Measurements from ENCODE around the gene RGS3.

Gene RGS3

DNA sequence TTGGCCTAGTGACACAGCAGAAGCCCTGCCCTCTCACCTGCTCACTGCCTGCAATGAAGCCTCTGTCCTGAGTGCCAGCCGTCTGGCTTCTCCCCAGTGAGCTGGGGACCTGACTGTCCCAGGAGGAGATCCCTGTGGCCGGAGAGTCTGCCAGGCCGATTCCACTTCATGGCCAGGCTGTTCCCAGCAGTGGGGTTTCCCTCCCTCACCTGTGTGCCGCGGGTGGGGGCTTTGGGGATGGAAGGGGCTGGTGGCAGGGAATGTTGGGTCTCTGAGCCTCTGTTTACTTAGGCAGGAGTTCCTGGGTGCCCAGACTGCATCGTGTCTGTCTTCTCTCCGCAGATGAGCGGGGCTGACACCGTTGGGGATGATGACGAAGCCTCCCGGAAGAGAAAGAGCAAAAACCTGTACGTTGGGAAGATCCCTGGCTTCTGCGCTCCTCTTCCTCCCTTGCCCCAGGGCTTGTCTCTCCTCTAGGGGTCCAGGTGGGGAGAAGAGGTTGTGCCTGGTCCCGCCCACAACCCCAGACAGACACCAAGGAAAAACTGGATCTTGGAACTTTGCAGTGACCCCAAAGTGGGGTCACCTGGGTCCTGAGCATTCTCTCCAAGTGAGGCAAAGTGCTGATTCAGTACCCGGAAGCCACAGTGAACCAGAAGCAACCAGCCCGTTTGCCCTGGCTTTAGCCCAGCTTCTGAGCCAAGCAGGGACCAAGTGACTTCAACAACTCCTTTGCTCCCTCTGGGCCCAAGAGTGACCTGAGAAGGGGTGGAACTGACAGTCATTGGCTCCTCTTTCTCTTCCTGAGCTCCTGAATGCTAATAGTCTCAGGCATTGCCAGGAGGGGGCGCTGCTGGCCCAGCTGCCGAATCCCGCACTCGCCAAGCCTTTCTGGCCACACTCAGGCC, 127.7 kb downstream of the RGS3 start:
- DNase-seq: peak; percentile 15

DNA sequence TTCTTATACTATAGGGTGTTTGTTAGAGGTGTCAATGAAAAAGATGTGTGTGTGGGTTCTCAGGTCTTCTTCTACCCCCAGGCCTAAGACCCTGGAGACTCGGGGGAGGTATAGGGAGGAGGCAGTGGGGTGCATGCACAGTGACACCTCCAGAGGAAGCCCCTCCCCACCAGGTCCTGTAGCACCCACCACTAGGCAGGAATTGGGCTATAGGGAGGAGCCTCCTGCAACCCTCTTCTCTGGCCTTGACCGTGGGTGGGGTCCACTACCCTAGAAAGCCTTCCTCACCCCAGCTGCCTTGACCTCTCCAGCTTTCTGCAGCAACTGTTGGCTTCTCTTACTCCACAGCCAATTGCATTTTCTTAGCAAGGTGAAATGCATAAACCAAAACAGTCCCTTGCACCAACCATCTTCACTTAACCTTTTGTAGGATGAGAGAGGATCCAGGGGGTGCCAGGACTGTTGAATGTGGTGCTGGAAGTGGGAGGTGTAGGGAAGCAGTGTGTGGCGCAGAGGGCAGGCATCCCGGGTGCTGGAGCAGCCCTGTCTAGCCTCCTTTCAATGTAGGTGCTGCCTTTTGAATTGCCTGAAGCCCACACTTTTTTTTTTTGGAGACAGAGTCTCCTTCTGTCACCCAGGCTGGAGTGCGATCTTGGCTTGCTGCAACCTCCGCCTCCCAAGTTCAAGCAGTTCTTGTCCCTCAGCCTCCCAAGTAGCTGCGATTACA, 128.5 kb downstream of the RGS3 start:
- DNase-seq: no peak

DNA sequence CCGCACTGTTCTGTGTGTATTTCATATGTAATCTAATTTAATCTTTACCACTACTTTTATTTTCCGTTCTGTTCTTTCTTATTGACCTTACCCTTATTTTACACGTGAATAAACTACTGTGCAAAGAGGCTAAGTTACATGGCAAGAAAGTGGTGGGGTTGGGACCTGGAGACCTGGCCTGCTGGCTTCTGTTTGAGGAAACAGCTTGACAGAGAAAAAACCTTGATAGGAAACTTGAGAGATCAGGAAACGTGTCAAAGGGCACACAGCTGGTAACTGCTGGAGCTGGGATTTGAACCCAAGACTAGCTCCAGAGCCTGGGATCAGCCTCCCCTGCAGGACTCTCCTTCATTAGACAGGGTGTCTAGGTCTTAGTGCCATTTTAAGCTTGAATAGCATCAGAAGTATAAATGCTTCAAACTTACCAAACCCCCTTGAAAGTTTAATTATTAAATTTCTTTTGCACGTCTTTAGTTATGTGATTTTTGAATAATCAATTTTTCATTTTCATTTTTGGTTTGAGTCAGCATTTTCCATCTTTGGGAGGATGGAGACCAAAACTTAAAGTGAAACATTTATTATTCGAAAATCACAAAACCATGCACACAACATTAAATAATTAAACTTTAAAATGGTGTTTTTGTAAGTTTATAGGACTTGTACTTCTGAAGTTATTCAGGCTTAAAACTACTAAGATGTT, 129.5 kb downstream of the RGS3 start:
- DNase-seq: no peak

DNA sequence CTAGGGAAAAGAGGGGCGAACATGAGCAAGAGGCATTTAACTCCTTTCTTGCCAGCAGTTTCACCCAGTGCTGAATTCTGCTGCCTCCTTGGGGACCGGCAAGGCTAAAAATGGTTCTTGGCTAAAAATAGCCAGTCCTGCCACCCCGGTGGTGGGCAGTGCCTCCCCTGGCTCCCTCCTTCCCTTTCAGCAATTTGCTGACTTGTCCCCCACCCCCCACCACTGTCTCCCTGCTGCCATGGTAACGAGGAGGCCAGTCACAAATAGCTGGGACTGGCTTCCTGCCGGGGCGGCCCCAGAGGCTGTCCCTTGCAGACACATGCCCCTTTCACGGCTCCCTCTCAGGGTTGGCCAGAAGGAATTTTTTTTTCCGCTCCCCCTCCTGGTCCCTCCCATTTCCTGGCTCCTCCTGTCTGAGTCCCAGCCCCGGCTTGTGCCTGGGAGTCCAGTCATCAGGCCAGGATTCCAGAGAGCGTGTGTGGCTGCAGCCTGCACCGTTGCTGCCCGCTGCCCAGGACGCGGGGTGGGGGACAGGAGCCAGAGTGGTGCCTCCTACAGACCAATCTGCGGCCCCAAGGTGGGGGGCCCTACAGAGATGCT, 130.3 kb downstream of the RGS3 start:
- DNase-seq: no peak

GRCh38 chr9:113594484-113595299, 131.2 kb downstream of the RGS3 start:
- DNase-seq: no peak

- DNase-seq: no peak
Observed at GRCh38 chr9:113596616-113597320, 133.2 kb downstream of the RGS3 start.

DNA sequence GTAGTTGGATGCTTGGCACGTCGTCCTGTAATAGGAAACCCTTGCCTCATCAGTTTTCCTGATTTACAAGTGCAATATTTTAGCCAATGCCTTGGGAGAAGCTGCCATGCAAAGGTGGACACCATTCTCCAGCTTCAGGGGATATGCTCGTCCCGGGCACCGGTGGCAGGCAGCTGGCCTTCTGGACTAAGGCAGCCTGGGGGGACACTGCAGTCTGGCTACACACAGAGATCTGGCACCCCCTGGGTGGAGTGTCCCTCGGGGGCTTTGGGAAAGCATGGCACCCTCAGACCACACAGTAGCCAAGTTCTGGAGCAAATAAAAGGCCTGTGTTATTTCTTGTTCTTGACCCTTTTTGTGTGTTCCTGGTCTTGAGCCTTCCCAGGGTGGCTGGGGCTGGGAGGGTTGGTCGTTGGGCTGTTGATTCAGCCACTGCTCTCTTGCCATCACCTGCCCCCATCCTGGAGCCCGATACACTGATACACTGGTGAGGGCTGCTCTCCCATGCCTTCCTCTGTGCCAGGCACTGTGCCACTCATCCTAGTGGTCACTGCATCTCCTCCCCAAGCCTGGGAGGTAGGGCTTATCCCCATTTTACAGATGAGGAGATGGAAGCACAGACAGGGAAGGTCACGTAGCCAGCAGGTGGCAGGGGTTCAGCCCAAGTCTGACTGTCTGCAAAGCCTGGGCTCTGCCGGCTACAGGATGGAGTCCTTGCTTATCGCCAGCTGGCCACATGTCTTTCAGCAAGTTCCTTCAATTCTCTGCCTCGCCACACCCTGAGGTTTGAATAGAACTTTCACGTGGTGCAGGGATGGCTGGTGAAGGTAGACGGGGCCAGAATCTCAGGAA, 134.1 kb downstream of the RGS3 start:
- DNase-seq: no peak

DNA sequence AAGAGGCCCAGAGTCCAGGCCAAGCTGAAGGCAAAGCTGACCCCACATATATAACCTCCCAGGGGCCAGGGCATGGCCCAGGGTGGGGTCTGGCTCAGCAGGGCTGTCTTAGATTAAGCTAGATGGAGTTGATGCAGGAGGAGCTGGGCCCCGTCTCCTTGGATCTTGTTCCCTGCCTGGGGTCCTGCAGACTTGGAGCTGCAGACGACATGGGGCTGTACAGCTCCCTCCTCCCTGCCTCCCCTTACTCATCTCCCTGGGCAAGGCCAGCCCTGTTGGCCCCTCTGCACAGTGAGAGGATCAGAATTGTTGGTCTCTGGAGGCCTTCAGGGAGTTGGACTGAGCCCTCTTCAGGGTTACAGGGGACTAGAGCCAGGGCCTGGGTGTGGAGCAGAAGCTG, 134.9 kb downstream of the RGS3 start:
- no peak for DNase-seq

GRCh38 chr9:113598883-113599282, 135.4 kb downstream of the RGS3 start:
- no peak for DNase-seq

- no peak for DNase-seq
Observed at GRCh38 chr9:113599646-113600022, 136.1 kb downstream of the RGS3 start.

DNA sequence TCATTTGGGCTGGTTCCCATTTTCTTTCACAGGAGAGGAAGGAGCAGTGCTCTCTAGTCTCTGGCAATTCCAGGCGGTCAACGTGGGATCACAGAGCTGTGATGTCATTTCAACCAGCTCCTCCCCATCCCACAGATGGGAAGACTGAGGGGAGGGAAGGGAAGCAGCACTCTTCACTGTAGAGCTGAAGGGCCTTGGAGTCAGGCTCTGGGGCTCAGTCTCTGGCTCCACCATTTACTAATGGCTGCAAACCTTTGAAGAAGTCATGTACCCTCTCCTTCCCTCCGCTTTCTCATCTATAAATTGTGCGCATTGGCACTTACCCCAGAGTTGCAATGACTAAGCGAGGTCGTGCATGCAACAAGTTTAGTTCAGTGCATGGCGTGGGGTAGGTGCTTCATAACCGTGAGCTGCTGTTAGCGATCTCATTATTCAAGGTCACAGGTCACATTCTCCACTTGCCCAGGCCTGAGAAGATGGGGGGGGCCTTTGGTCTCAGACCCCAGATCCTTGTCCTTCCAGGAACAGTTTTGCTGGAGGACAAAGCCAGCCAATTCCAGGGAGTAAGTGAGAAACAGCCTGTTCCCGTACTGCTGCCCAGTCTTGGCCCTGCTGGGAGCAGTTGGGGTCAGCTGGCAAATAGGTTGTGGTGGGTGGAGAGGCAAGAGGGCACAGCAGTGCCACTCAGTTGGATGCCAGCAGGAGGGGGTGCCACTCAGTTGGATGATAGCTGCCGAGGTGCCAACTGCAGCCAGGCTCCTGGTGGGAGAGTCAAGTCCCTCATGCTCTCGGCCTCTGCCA, 136.7 kb downstream of the RGS3 start:
- no peak for DNase-seq

DNA sequence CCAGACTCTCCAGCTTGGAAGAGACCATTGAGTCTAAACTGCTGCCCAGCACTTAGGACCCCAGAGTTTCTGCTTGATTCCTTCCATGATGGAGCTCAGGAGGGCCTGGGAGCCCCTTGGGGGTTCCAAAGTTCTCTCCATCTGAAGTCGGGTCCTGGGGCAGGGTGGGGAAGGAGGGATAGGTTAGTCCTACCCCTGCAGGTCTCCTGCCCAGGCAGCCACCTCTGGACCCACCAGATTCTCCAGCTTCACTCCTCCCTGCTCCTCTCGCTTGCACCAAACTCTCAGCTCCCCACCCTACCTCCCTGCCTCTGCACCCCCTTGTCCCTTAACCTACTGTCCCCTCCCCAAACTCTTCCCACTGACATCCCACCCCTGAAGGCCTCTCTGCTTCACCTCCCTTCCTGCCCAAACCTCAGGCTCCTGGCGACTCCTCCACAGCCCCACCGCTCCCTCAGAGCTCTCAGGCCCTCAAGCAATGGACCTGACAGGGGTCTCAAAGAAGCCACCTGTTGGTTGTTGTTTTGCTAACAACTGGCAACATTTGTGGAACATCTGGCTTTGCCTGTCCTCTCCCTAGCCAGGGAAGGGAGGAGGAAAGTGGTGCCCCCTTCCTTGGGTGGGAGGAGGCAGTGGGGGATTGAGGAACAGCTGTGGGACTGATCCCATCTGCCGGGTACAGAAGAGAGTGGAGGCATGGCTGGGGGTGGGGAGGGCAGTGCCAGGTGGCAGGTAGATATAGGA, 137.5 kb downstream of the RGS3 start:
- DNase-seq: no peak

DNA sequence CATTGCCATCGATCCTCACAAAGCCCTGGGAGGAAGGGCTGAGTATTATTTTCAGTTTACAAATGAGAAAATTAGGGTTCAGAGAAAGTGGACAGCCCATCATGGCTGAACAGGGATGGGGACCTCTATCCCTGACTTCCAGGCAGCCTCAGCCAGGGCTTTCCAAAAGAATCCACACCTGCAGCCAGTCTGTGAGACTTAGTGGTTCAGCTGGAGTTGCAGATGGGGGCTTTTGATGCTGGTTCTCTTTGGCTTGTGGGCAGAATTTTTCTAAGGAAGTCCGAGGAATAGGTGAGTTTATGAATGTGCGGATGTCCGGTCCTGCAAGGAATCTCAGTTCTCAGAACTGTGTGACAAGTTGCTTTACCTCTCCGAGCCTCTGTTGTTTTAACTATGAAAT, 138.1 kb downstream of the RGS3 start:
- DNase-seq: no peak

DNA sequence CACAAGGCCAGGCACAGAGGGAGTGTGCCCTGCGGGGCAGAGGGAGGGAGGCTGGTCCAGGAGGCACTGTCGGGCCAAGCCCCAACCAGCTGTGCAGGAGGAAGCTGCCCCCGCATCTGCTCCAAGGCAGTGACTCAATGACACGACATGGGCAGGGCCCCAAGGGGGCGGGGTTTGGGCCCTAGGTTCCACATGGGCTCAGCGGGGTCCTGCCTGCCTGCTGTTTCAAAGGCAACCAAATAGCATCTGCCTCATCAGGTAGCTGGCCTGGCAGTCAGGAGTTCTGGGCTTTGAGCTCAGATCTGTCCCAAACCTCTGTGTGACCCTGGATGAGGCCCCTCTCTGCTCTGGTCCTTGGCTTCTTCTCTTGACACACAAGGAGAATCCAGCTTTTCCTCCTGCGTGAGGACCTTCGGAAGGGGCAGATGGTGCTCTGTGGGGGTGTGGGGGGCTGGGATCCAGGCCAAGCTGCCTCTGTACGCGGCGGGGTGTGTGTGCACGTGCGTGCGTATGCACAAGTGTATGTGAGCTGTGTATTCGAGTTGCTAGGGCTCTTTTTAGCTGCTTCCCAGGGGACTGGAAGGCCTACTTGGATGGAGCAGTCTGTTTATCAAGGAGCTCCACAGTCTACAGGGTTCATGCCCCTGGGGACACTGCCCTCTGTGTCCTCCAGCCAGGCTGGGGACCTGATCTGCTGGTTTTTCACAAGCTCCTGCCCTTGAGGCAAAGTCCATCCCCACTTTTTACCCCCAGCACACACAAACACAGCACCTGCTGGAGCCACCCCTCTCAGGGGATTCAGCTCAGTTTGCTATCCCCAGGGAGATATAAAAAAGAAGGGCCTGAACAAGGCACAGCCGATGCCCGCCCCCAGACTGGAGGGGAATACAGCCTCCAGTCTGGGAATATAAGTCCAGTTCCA, 138.9 kb downstream of the RGS3 start:
- DNase-seq: no peak

DNA sequence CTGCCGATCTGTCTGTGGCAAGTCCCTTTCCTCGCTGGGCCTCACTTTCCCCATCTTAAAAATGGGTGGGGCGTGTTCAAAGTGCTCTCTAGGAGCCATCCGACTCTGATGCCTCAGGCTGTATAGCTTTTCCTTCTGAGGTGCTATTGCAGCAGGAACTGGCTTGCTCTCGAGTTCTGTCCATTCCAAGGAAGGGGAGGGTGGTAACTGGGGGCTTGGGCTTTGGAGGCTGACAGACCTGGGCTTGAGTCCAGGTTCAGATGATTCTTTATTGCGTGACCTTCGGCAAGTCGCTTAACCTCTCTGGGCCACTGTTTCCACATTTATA, 139.5 kb downstream of the RGS3 start:
- no peak for DNase-seq

- DNase-seq: no peak
Observed at GRCh38 chr9:113603773-113604172, 140.2 kb downstream of the RGS3 start.

GRCh38 chr9:113604393-113604792, 140.9 kb downstream of the RGS3 start:
- DNase-seq: no peak

DNA sequence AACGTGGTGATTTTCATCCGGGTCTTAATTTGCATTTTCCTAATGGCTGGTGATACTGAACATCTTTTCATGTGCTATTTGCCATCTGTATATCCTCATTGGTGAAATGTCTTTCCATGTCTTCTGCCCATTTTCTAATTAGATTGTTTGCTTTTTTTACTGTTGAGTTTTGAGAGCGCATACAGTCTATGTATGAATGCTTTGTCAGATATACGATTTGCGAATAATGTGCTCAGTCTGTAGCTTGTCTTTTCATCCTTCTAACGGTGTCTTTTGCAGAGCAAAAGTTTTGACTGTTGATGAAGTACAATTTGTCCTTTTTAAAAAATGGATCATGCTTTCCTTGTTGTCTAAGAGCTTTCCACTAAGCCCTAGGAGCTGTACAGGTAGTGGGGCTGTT, 143.0 kb downstream of the RGS3 start:
- DNase-seq: no peak

Measured in NCI-H748 treated with DMSO at 0.1 percent for 48 hours (cell line).